ENCODE results near the gene CAPRIN2. TPM values are rescaled to one million over a fixed set of nuclear protein-coding genes. Genes with fewer than 3 reads are reported as not detected.

The CAPRIN2 gene
- total RNA-seq, 4 donors from 2014 or later: 16.1 to 153 (median 28.1) TPM

DNA sequence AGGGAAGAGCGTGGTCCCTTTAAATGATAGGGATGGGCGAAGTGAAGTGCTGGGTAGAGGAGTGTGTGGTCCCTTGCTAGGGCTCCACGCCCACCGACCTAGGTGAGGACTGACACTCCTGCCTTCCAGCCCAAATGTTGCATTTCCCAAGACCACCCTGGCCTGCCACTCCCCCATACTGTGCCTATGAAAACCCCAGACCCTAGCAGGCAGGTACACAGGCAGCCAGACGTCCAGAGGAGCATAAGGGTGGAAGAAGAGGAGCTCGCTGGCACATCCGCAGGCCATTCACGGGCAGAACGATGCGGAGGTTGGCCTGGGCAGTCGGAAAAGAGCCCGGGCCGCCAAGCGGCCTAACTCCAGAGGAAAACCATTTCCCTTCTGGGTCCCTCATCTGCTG lies 58.3 kb downstream of the CAPRIN2 start:
- no peak overlapping the region for H3K27ac ChIP-seq

DNA sequence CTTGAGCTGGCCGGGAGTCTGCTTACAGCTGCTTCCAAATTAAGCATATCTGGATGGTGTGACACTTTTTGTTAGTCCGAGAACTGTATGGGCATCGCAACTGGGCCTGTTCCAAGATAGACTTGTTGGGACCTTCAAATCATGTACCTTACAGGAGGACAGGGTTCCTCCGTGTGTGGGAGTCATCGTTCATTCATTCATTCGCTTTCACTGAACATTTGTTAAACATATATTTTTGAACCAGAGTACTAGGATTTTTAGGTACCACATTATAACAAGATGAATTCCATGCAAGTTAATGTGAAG lies 58.7 kb downstream of the CAPRIN2 start:
- Histone ChIP-seq H3K9me3 (no peaks in the 10 kb centered on the region), H3K4me3 (peak overlapping the region; percentile 72 to 94 (median 88)), H3K4me1 (peaks cover 0 to 24% (median 0%) of the 10 kb centered on the region in 4 donors), H3K27me3 (no peaks in the 10 kb centered on the region), H3K27ac (peak overlapping the region; percentile 78 to 87 (median 85)), H3K36me3 (no peaks in the 10 kb centered on the region)
- no peak for DNase-seq
- no peak for TF ChIP-seq POLR2A (IDR thresholded peaks at IDR 0.05)
- TF ChIP-seq, protein P1, sequence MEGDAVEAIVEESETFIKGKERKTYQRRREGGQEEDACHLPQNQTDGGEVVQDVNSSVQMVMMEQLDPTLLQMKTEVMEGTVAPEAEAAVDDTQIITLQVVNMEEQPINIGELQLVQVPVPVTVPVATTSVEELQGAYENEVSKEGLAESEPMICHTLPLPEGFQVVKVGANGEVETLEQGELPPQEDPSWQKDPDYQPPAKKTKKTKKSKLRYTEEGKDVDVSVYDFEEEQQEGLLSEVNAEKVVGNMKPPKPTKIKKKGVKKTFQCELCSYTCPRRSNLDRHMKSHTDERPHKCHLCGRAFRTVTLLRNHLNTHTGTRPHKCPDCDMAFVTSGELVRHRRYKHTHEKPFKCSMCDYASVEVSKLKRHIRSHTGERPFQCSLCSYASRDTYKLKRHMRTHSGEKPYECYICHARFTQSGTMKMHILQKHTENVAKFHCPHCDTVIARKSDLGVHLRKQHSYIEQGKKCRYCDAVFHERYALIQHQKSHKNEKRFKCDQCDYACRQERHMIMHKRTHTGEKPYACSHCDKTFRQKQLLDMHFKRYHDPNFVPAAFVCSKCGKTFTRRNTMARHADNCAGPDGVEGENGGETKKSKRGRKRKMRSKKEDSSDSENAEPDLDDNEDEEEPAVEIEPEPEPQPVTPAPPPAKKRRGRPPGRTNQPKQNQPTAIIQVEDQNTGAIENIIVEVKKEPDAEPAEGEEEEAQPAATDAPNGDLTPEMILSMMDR (IDR thresholded peaks at IDR 0.05): no peak

More for the DNA sequence above, 58.3 kb downstream of the CAPRIN2 start:
- TF ChIP-seq, protein P1 (IDR thresholded peaks at IDR 0.05): no peak
- no peak for TF ChIP-seq POLR2A (IDR thresholded peaks at IDR 0.05)
- H3K9me3 ChIP-seq: no peaks in the 10 kb centered on the region
- DNase-seq: peak in 1 of 3 donors; percentile 47
- H3K4me3 ChIP-seq: peak overlapping the region in 2 of 4 donors; percentile 72 to 84
- peaks cover 0 to 20% (median 0%) of the 10 kb centered on the region in 4 donors for H3K4me1 ChIP-seq
- no peaks in the 10 kb centered on the region for H3K27me3 ChIP-seq
- H3K36me3 ChIP-seq: no peaks in the 10 kb centered on the region

DNA sequence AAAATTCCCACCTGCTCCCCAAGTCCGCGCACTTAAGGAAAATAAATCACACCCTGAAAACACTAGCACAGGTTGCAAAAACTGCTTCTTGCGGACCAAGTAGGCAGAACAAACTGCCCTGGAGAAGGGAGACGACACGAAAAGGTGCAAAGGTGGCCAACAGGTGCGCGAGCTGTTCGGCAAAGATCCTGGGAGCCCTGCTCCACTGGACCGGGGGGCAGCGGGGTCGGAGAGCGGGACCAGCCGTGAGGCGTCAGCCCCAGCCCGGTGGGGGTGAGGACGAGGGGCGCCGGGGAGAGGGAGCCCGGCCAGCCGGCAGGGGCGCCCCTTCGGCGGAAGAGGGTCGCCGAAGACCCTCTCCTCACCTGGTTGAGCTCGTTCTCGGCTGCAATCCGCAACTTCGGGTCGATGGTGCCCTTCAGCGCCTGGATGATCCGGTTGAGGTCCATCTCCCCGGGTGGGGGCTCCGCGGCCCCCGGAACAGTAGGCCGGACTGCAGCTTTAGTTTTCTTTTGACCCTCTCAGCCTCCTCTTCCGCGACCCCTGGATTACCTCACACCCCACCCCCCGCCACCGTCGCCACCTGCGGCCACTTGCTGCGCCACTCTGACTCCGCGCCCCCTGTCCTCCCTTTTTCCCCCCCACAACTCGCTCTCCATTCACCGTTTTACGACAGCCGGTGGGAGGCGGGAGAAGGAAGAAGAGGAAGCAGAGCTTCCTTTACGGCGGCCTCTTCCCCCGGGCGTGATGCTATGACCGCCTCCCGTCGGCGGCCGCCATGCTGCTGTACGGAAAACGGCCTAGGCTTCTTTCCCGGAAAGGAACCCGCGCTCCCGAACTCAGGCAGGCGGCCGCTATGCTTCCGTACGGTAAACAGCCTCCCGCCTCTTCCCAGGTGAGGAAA lies 59.3 kb downstream of the CAPRIN2 start, which contains the start of gene IPO8:
IPO8 (minus strand) TSS at position 671 of the 904 bp plus-strand sequence; CDS start at position 449, 222 bp downstream.
- H3K27ac ChIP-seq: peak within 1 kb of the TSS; percentile 78 to 87 (median 85)
- no peaks in the 10 kb centered on the region for H3K27me3 ChIP-seq
- peak within 1 kb of the TSS; percentile 72 to 94 (median 88) for H3K4me3 ChIP-seq
- peak; percentile 91 to 96 (median 92) for DNase-seq
- TF ChIP-seq, protein P1 (IDR thresholded peaks at IDR 0.05): peak in 5 of 6 experiments; percentile 11 to 40 (median 18)
- no peak for TF ChIP-seq POLR2A (IDR thresholded peaks at IDR 0.05)
- no peaks in the 10 kb centered on the region for H3K9me3 ChIP-seq
- no peaks in the 10 kb centered on the region for H3K36me3 ChIP-seq
- peaks cover 0 to 25% (median 0%) of the 10 kb centered on the region in 4 donors for H3K4me1 ChIP-seq

DNA sequence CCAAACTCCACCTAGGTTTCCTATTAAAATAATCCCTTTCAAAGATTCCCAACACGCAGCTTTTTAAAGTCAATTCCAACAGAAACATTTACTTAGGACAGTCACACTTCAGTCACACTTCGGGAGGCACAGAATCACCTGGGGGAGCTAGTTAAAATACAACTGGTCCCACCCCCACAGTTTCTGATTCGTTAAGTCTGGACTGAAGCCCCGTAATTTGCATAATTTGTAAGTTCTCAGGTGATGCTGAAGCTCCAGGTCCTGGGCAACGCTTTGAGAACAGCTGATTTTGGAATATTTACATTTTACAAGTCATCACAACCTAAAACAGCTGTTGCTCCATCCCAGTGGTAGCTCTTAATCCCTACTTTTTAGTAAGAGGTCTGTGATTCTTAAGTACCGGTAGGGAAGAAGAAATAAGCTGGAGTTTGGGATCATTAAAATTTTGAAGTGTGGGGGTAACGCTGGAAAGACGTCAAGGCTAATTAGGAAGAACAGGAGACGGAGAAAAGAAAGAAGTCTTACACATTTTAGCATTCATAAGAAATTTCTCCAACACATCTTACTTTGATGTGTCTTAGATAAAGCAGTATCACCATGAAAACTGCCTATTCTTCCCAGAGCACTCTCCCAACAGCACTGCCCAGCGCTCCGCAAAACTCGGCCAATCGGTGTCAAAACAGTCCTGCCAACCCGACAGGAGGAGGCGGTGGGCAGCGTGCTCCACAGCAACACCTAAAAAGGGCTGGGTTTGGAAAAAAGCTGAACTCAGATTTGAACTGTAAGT lies 60.1 kb downstream of the CAPRIN2 start:
- peak overlapping the region; percentile 78 to 87 (median 85) for H3K27ac ChIP-seq
- TF ChIP-seq, protein P1 (IDR thresholded peaks at IDR 0.05): no peak
- TF ChIP-seq POLR2A (IDR thresholded peaks at IDR 0.05): no peak
- H3K36me3 ChIP-seq: no peaks in the 10 kb centered on the region

DNA sequence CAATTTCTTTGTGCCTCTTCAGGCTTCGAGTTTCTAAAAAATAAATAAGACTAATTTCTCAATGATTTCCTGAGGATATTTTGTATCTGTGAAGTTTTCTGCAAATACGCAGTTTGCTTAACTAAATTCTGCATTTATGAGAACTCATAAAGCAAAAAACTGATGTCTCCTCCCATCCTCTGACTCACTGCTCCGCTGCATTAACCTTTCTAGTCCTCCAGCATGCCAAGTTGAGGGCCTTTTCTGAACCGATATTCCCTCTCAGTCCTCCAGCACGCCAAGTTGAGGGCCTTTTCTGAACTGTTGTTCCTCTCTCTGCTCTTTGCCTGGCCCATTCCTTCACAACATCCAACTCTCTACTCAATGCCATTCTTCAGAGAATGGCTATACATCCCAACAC lies 62.3 kb downstream of the CAPRIN2 start:
- no peak for DNase-seq
- TF ChIP-seq, protein P1 (IDR thresholded peaks at IDR 0.05): no peak
- TF ChIP-seq POLR2A (IDR thresholded peaks at IDR 0.05): no peak
- H3K36me3 ChIP-seq: no peaks in the 10 kb centered on the region
- no peak overlapping the region for H3K4me3 ChIP-seq
- peaks cover 0 to 25% (median 0%) of the 10 kb centered on the region in 4 donors for H3K4me1 ChIP-seq
- no peaks in the 10 kb centered on the region for H3K9me3 ChIP-seq
- no peak overlapping the region for H3K27ac ChIP-seq
- no peaks in the 10 kb centered on the region for H3K27me3 ChIP-seq

More for the DNA sequence above, 60.1 kb downstream of the CAPRIN2 start:
- Histone ChIP-seq H3K9me3 (no peaks in the 10 kb centered on the region), H3K4me3 (peak overlapping the region; percentile 72 to 94 (median 88)), H3K4me1 (peaks cover 0 to 25% (median 0%) of the 10 kb centered on the region in 4 donors), H3K27me3 (no peaks in the 10 kb centered on the region)
- DNase-seq: peak; percentile 23 to 62 (median 61)
